ENCODE data around the gene PEX5L. TPM values are rescaled to one million over a fixed set of nuclear protein-coding genes. Genes with fewer than 3 reads are reported as not detected.

The PEX5L gene
- total and polyA plus RNA-seq, 2 experiments from 2014 or later: 0.13 to 0.63 TPM

- Histone ChIP-seq H3K79me2 (no peaks in the 10 kb centered on the region), H3K27me3 (no peaks in the 10 kb centered on the region), H3K4me3 (no peak overlapping the region), H3K4me1 (ENCODE audit: insufficient read depth) (no peaks in the 10 kb centered on the region), H3K9me3 (ENCODE audit: low read depth) (no peaks in the 10 kb centered on the region), H3K36me3 (replicated peaks; ENCODE audit: insufficient read depth, low read depth) (no peaks in the 10 kb centered on the region), H3K9me2 (replicated peaks; ENCODE audit: insufficient read depth) (no peaks in the 10 kb centered on the region), H4K20me1 (ENCODE audit: insufficient read depth, poor library complexity, severe bottlenecking) (no peaks in the 10 kb centered on the region), H3K4me2 (no peak overlapping the region), H2AFZ (no peak overlapping the region), H3K27ac (no peak overlapping the region)
- TF ChIP-seq, protein P1, sequence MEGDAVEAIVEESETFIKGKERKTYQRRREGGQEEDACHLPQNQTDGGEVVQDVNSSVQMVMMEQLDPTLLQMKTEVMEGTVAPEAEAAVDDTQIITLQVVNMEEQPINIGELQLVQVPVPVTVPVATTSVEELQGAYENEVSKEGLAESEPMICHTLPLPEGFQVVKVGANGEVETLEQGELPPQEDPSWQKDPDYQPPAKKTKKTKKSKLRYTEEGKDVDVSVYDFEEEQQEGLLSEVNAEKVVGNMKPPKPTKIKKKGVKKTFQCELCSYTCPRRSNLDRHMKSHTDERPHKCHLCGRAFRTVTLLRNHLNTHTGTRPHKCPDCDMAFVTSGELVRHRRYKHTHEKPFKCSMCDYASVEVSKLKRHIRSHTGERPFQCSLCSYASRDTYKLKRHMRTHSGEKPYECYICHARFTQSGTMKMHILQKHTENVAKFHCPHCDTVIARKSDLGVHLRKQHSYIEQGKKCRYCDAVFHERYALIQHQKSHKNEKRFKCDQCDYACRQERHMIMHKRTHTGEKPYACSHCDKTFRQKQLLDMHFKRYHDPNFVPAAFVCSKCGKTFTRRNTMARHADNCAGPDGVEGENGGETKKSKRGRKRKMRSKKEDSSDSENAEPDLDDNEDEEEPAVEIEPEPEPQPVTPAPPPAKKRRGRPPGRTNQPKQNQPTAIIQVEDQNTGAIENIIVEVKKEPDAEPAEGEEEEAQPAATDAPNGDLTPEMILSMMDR (IDR thresholded peaks at IDR 0.05; ENCODE audit: poor library complexity): no peak
- DNase-seq (ENCODE audit: low spot score): no peak
- WGBS (ENCODE audit: low lambda C conversion rate, missing lambda C conversion rate): 23% methylated on average over 5 of the region's 5 CpGs
These were observed 170.8 kb downstream of the PEX5L start for GRCh38 chr3:179865861-179866505.

GRCh38 chr3:179861953-179862352, 174.8 kb downstream of the PEX5L start:
- no peak overlapping the region for H3K4me2 ChIP-seq
- TF ChIP-seq, protein P1 (IDR thresholded peaks at IDR 0.05; ENCODE audit: poor library complexity): no peak
- TF ChIP-seq EZH2phosphoT487 (IDR thresholded peaks at IDR 0.05; ENCODE audit: low read depth, severe bottlenecking, unreplicated experiment): no peak
- no peak for TF ChIP-seq EZH2 (IDR thresholded peaks at IDR 0.05; ENCODE audit: borderline replicate concordance)
- H2AFZ ChIP-seq: no peak overlapping the region
- no peaks in the 10 kb centered on the region for H3K4me1 ChIP-seq (ENCODE audit: insufficient read depth)
- no peaks in the 10 kb centered on the region for H3K9me2 ChIP-seq (replicated peaks; ENCODE audit: insufficient read depth)
- no peak for DNase-seq (ENCODE audit: low spot score)
- H3K79me2 ChIP-seq: no peaks in the 10 kb centered on the region
- H3K27me3 ChIP-seq: no peaks in the 10 kb centered on the region
- no peak overlapping the region for H3K27ac ChIP-seq
- H3K9me3 ChIP-seq (ENCODE audit: low read depth): no peaks in the 10 kb centered on the region
- H3K36me3 ChIP-seq (replicated peaks; ENCODE audit: insufficient read depth, low read depth): no peaks in the 10 kb centered on the region
- no peak overlapping the region for H3K4me3 ChIP-seq
- H4K20me1 ChIP-seq (ENCODE audit: insufficient read depth, poor library complexity, severe bottlenecking): no peaks in the 10 kb centered on the region
- 81% methylated on average over 4 of the region's 4 CpGs for WGBS (ENCODE audit: low lambda C conversion rate, missing lambda C conversion rate)

DNA sequence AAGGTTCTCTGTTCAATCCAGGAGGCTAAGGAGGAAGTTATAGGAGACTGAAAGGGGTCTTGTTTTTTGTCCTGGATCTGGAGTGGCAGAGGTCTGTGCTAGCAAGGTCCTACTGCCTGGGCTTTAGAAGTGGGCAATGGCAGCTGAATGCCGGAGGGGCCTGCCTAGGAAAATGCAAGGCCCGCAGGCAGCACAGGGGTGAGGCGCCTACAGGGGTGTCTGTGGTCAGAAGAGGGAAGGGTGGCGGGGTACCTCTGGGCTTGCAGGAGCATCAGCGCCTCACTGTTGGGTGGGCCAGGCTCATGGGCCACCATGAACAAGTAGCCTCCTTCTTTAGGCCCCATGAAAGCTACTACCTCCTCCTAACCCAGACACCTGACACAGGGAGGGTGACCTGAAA, 175.4 kb downstream of the PEX5L start:
- Histone ChIP-seq H3K79me2 (no peaks in the 10 kb centered on the region), H2AFZ (no peak overlapping the region), H3K27me3 (no peaks in the 10 kb centered on the region), H3K9me3 (ENCODE audit: low read depth) (no peaks in the 10 kb centered on the region), H3K4me1 (ENCODE audit: insufficient read depth) (no peaks in the 10 kb centered on the region), H3K4me2 (no peak overlapping the region), H3K4me3 (no peak overlapping the region), H3K36me3 (replicated peaks; ENCODE audit: insufficient read depth, low read depth) (no peaks in the 10 kb centered on the region), H3K27ac (no peak overlapping the region), H4K20me1 (ENCODE audit: insufficient read depth, poor library complexity, severe bottlenecking) (no peaks in the 10 kb centered on the region), H3K9me2 (replicated peaks; ENCODE audit: insufficient read depth) (no peaks in the 10 kb centered on the region)
- 96% methylated on average over 5 of the region's 5 CpGs for WGBS (ENCODE audit: low lambda C conversion rate, missing lambda C conversion rate)
- TF ChIP-seq, protein P1 (IDR thresholded peaks at IDR 0.05; ENCODE audit: poor library complexity): no peak
- TF ChIP-seq EZH2phosphoT487 (IDR thresholded peaks at IDR 0.05; ENCODE audit: low read depth, severe bottlenecking, unreplicated experiment): no peak
- no peak for DNase-seq (ENCODE audit: low spot score)
